Measurements from ENCODE around the gene WWC2.
"Not testable (repeated sequence)": the region's sequence is repeated elsewhere in the genome, so short reads cannot be mapped to it uniquely, and the experiment has no call there.

The WWC2 gene

DNA sequence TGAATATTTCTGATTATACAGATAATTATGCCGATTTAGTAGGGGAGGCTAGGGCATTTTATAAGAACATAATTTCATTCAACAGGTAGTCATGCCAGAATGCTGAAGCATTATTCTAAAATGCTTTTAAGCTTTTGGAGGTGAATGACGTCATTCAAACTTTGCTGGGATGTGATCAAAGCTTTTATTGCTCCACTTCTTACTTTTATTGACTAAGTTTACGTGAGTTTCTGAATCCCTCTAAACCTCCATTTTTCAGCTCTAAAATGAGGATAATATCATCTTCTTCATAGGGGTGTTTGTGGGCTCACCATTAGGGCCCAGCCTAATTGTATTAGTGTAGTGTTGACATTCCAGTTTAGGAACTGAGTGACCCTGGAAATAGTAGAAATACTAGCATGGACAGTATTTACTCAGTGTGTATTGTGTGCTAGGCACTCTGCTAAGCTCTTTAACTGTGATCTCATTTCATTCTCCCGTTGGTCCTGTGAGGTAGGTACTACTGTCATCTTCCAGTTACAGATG lies 3.0 kb downstream of the WWC2 start:
- no peak for DNase-seq

- no peak for DNase-seq
Measured at GRCh38 chr4:183105092-183105491, 6.0 kb downstream of the WWC2 start.

- no peak for DNase-seq
Measured at GRCh38 chr4:183106839-183107238, 7.8 kb downstream of the WWC2 start.

DNA sequence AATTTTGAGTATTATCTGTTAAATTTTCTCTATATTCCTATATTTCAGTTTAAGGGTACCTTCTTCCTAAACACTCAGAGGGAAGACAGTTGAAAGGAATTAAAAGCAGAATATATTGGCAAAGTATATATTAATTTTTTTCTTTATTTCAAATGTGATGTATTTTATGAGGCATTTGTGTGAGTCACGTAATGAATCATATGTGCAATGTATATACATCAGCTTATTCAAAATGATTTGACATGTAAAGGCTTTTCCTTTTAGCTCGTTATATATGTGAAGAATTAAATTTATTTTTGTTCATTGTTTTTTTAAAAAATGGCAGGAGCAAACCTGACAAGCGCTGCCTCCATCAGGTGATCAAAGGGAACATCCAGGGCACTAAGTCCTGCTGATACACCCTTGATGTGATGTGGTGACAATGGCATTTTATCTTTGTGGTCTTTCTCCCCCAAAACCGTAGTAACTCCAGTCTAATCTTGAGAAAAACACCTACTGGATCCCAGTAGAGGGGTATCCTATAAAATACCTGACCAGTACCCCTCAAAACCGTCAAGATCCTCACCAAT lies 8.9 kb downstream of the WWC2 start:
- DNase-seq = no peak

DNA sequence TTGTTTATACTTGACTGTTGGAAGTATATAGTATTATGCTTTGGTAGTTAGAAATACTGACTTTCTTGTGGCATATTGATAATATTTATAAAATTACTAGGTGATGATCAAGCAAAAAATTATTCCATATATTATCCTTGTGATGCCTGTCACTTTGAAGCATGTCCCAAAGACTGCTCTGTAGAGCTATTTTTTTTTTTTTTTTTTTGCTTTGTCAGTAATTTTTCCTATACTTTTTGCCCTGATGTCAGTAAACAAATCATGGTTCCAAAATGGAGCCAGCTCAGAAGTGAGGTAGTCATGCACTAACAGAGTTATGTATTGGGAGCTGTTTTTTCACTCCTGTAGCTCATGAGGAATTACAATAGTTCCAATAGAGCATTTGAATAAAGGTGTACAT lies 11.2 kb downstream of the WWC2 start:
- DNase-seq = no peak

DNA sequence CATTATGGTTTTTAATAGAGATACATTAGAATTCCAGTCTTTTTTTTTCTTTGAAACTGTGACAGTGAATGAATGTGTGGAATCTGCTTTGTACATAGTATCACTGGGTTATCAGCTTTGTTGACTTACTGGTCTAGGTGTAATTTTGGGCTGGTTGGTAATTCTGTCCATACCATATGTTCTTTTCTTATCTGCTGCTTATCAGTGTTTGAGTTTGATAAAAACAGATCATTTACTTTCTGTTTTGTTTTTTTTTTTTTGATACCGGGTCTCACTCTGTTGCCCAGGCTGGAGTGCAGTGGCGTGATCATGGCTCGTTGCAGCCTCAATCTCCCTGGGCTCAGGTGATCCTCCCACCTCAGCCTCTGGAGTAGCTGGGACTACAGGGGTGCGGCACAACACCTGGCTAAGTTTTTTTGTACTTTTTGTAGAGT lies 12.4 kb downstream of the WWC2 start:
- DNase-seq = no peak

DNA sequence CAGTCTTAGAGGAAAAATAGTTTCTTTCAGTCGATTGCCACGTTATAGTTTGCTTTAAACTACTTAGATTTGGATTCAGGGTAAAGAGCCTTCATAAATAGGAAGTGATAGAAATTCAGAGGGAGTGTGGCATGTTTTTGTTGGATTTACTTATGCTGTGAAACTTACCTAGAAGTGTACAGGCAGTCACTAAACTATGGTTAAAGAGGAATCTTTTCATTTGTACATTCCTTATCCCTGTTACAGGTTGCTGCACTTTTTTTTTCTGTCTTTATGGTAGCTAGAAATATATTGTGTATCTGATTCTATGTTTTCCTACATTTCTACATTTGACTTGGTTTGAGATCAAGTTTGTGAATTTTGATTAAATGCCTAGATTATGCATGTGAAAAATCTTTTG lies 19.1 kb downstream of the WWC2 start:
- DNase-seq = no peak

- no peak for DNase-seq
Measured at GRCh38 chr4:183118585-183118984, 19.5 kb downstream of the WWC2 start.

DNA sequence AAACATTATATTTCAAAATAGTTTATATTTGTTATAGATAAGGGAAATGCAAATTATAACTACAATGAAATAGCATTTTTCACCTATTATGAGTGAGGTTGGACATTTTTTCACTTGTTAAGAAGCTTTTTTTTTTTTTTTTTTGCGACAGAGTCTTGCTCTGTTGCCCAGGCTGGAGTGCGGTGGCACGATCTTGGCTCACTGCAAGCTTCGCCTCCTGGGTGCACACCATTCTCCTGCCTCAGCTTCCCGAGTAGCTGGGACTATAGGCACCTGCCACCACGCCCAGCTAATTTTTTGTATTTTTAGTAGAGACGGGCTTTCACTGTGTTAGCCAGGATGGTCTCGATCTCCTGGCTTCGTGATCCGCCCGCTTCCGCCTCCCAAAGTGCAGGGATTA lies 22.6 kb downstream of the WWC2 start:
- not testable (repeated sequence) for DNase-seq

- no peak for DNase-seq
Measured at GRCh38 chr4:183124228-183124627, 25.2 kb downstream of the WWC2 start.

DNA sequence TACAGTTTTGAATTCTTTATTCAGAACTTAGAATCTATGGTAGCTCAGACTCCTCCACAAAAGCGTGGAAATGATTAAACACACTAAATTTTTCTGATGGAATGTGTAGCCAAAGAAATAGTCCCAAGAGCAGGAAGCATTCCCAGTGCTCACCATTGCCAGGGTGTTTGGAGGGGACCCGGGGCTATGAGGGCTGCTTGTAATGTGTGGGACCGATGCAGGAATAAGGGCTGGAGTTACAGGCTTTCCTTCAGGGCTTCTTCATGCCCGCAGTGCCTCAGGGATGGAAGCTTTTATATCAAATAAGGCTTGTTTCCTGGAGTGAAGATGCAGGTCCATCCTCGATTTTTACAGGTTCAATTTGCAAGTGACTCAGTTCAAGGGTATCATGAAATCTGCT lies 25.8 kb downstream of the WWC2 start:
- DNase-seq = no peak

- no peak for DNase-seq
Measured at GRCh38 chr4:183129125-183129524, 30.1 kb downstream of the WWC2 start.

DNA sequence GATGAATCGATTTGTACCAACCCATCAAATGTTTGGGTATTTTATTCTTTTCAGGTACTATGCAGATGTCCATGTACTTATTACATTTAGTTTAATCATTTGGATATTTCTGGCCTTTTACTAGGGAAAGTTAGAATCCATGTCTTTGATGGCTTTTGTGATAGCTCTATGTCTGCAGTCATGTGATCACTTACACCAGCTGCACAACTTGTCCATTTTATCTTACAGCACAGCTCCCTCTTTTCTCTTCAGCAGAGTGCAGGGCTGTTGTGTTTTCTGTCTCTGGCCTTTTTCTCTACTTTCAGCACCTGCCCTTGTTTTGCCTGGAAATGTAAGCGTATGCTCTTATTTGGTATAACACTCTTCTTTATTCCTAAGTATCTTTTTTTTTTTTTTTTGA lies 30.6 kb downstream of the WWC2 start:
- no peak for DNase-seq

DNA sequence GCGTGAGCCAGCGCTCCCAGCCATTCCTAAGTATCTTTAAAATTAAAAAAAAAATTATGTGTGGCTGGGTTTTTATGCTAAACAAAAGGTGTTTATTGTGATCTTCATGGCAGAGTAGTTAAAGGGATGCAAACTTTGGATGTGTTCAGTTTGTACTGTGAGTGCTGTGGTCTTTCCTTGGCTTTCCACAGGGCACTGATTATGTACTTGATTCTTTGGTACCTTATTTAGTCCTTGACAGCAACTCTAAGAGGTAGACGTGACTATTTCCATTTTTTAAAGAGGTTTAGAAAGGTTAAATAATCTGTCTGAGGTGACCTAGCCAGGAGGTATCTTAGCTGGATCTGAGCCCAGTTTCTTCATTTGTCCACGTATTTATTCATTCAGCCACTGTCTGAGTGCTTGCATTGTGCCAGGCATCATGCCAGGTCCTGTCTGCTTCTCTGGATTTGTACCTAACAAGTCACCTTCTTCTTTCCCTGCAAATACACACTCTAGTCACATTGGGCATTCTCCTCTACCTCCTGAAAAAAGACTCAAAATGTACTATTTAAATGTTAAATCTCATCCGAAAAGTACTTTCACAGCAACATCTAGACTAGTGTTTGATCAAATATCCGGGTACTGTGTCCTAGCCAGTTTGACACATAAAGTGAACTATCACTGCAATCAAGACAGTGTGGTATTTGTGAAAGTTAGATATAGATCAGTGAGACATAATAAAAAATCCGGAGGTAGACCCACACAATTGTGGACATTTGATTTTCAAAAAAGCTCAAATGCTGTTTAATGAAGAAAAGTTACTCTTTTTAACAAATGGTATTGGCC lies 31.5 kb downstream of the WWC2 start:
- peak; percentile 87 for DNase-seq

DNA sequence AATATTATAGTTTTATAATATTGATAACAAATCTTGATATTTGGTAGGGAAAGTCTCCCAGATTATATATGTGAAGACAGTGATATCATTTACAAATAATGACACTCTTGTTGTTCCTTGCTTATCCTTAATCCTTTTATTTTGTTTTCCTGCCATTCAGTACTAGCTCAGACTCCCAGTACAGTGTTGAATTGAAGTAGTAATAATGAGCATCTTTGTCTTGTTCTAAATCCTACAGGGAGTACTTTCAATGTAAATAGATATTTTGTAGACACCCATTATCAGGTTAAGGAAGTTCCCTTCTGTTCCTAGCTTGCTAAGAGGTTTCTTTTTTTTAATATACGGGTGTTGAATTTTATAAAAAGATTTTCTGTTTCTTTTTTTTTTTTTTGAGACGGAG lies 33.0 kb downstream of the WWC2 start:
- DNase-seq = no peak

DNA sequence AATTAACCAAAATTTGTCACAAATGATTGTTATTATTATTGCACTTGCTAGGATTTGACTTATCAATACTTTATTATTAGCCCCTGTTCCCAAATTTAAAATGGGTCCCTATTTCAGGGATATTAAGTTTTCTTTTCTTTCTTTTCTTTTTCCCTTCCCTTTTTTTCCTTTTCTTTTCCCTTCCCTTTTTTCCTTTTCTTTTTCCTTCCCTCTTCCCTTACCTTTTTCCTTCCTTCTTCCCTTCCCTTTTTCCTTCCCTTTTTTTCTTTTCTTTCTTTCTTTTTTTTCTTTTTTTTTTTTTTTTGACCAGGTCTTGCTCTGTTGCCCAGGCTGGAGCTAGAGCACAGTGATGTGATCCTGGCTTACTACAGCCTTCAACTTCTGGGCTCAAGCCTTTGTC lies 33.8 kb downstream of the WWC2 start:
- DNase-seq = no peak

DNA sequence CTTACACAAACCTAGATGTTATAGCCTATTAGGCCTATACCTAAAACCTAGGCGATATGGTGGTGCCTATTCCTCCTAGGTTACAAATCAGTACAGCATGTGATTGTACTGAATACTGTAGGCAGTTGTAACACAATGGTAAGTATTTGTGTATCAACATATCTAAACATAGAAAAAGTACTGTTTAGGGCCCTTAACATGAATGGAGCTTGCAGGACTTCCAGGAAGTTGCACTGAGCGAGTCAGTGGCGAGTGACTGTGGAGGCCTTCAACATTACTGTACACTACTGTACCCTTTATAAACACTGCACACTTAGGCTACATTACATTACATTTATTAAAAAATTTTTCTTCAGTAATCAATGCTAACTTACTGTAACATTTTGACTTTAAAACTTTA lies 37.8 kb downstream of the WWC2 start:
- DNase-seq = no peak

- no peak for DNase-seq
Measured at GRCh38 chr4:183139058-183139750, 40.1 kb downstream of the WWC2 start.

DNA sequence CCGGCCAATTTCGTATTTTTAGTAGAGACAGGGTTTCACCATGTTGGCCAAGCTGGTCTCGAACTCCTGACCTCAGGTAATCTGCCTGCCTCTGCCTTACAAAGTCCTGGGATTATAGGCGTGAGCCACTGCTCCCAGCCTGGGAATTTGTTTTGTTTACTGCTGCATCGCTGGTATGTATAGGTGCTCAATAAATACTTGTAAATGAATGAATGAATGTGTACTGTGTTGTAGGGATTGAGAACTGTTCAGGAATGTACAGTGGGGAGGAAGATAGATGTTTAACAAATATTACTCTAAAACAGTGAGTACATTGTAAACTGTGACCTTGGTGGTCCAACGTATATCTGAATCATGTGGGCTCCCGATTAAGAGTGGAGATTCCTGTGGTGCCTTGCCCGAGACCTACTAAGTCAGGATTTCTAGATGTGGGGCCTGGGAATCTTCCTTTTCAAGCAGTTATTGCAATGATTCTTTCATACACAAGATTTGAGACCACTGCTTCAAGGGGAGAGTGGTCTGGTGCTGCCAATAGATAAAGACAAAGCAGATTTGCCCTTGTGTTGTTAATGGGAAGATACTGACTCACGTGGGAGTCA lies 41.0 kb downstream of the WWC2 start:
- DNase-seq = no peak

GRCh38 chr4:183140911-183141320 lies 41.9 kb downstream of the WWC2 start:
- DNase-seq = no peak

GRCh38 chr4:183141997-183142396 lies 42.9 kb downstream of the WWC2 start:
- no peak for DNase-seq

GRCh38 chr4:183142571-183143550 lies 43.8 kb downstream of the WWC2 start:
- DNase-seq = peak; percentile 77

Measured in NCI-H1092 (cell line).